Measurements from ENCODE around the gene ITM2C.

The ITM2C gene

DNA sequence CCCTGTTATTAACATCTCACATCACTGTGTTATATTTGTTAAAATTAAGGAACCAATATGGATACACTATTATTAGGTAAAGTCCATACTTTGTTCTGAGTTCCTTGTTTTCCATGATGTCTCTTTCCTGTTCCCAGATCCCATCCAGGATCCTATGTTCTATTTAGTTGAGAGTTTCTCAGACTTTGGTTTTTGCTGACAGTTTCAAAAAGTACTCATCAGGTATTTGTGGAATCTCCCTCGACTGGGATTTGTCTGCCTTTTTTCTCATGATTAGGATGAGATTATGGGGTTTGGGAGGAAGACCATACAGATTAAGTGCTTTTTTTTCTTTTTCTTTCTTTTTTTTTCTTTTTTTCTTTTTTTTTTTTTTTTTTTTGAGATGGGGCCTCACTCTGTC lies 39.4 kb upstream of the ITM2C start (continued):
- TF ChIP-seq ZNF121 (tag by site-specific recombination; IDR thresholded peaks at IDR 0.05) (no peak), YY2 (tag by site-specific recombination; IDR thresholded peaks at IDR 0.05) (no peak), ZNF350 (tag by site-specific recombination; IDR thresholded peaks at IDR 0.05) (no peak), KLF9 (tag by site-specific recombination; IDR thresholded peaks at IDR 0.05; ENCODE audit: low read depth) (no peak), ZNF623 (tag by site-specific recombination; IDR thresholded peaks at IDR 0.05) (no peak)

- ChIA-PET POLR2A (no interaction called here), CTCF (no interaction called here)
- no peak overlapping the region for H3K27ac ChIP-seq (ENCODE audit: extremely low read depth, low read depth, low read length)
- TF ChIP-seq ZNF623 (tag by site-specific recombination; IDR thresholded peaks at IDR 0.05) (no peak), SALL2 (tag by site-specific recombination; IDR thresholded peaks at IDR 0.05; ENCODE audit: borderline replicate concordance) (no peak), KLF16 (tag by site-specific recombination; IDR thresholded peaks at IDR 0.05) (no peak), ZNF223 (tag by site-specific recombination; IDR thresholded peaks at IDR 0.05) (no peak), GFI1B (tag by site-specific recombination; IDR thresholded peaks at IDR 0.05) (no peak), ZNF138 (tag by site-specific recombination; IDR thresholded peaks at IDR 0.05; ENCODE audit: borderline replicate concordance) (no peak), ZNF350 (tag by site-specific recombination; IDR thresholded peaks at IDR 0.05) (no peak), ZSCAN5A (tag by site-specific recombination; IDR thresholded peaks at IDR 0.05) (no peak), GLI4 (tag by site-specific recombination; IDR thresholded peaks at IDR 0.05) (no peak), FEZF1 (tag by site-specific recombination; IDR thresholded peaks at IDR 0.05) (no peak)
- no peak overlapping the region for H3K4me3 ChIP-seq (ENCODE audit: low read depth, low read length)
- H3K4me1 ChIP-seq (ENCODE audit: control insufficient read depth, insufficient read depth, low read length) = no peaks in the 10 kb centered on the region
- H3K9me3 ChIP-seq (ENCODE audit: control insufficient read depth, insufficient read depth, low read depth, low read length) = no peaks in the 10 kb centered on the region
- H3K36me3 ChIP-seq (ENCODE audit: control insufficient read depth in 2 of 2, insufficient read depth in 1 of 2, low read length in 2 of 2) = no peaks in the 10 kb centered on the region
Observed at GRCh38 chr2:230827774-230828271, 36.9 kb upstream of the ITM2C start.

GRCh38 chr2:230828272-230828961 lies 36.3 kb upstream of the ITM2C start:
- H3K4me3 ChIP-seq (ENCODE audit: low read depth, low read length) = no peak overlapping the region
- H3K4me1 ChIP-seq (ENCODE audit: control insufficient read depth, insufficient read depth, low read length) = no peaks in the 10 kb centered on the region
- no peak overlapping the region for H3K27ac ChIP-seq (ENCODE audit: extremely low read depth, low read depth, low read length)
- POLR2A ChIA-PET = no interaction called here
- no peaks in the 10 kb centered on the region for H3K36me3 ChIP-seq (ENCODE audit: control insufficient read depth in 2 of 2, insufficient read depth in 1 of 2, low read length in 2 of 2)
- no peak for TF ChIP-seq ZNF274 (IDR thresholded peaks at IDR 0.05; ENCODE audit: low read length)
- no peak for TF ChIP-seq ZNF274 (tag by site-specific recombination; IDR thresholded peaks at IDR 0.05; ENCODE audit: borderline replicate concordance)
- no peak for TF ChIP-seq GFI1B (tag by site-specific recombination; IDR thresholded peaks at IDR 0.05)
- TF ChIP-seq SP7 (tag by site-specific recombination; IDR thresholded peaks at IDR 0.05) = no peak
- H3K9me3 ChIP-seq (ENCODE audit: control insufficient read depth, insufficient read depth, low read depth, low read length) = no peaks in the 10 kb centered on the region
- CTCF ChIA-PET = interaction anchor here (0.7 kb wide), 1 partner anchor 401 kb away, joined by 3 read pairs; no protein-coding TSS in a partner anchor

DNA sequence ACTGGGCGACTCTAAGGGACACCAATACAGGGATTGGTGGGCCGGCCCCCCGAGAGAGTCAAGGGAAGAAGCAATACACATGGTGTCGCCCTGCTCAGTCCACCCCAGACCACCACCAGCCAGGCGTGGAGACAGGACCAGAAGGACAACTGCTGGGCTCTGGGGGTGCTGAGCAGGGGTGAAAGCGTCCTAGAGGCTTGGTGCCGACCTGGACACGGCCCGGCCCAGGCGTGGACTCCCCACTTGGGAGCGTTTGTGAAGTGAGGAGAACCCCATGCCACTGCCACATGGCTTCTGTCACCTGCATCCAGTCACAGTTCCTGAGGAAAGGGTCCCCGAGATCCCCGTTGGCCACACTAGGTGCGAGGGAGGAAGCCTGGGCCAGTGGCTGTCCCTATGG lies 35.4 kb upstream of the ITM2C start:
- TF ChIP-seq ZNF24 (tag by site-specific recombination; IDR thresholded peaks at IDR 0.05) (no peak), ZNF707 (tag by site-specific recombination; IDR thresholded peaks at IDR 0.05) (no peak), ZNF596 (tag by site-specific recombination; IDR thresholded peaks at IDR 0.05) (no peak), ZXDB (tag by site-specific recombination; IDR thresholded peaks at IDR 0.05) (no peak), ZNF10 (tag by site-specific recombination; IDR thresholded peaks at IDR 0.05) (no peak), ZNF184 (tag by site-specific recombination; IDR thresholded peaks at IDR 0.05) (no peak), GLI2 (tag by site-specific recombination; IDR thresholded peaks at IDR 0.05; ENCODE audit: borderline replicate concordance, low read depth) (no peak), ZNF404 (tag by site-specific recombination; IDR thresholded peaks at IDR 0.05) (no peak), PBX3 (CRISPR knock-in tag; IDR thresholded peaks at IDR 0.05) (no peak), HOXC10 (CRISPR knock-in tag; IDR thresholded peaks at IDR 0.05) (no peak), ZNF274 (IDR thresholded peaks at IDR 0.05; ENCODE audit: low read length) (no peak), ZNF274 (tag by site-specific recombination; IDR thresholded peaks at IDR 0.05; ENCODE audit: borderline replicate concordance) (no peak), ZNF792 (tag by site-specific recombination; IDR thresholded peaks at IDR 0.05) (no peak), ZNF248 (tag by site-specific recombination; IDR thresholded peaks at IDR 0.05) (no peak), SCRT1 (tag by site-specific recombination; IDR thresholded peaks at IDR 0.05; ENCODE audit: borderline replicate concordance) (no peak)
- H3K9me3 ChIP-seq (ENCODE audit: control insufficient read depth, insufficient read depth, low read depth, low read length) = no peaks in the 10 kb centered on the region
- ChIA-PET POLR2A (no interaction called here), CTCF (interaction anchor here (0.7 kb wide), 1 partner anchor 400 kb away, joined by 3 read pairs; no protein-coding TSS in a partner anchor)
- no peak overlapping the region for H3K27ac ChIP-seq (ENCODE audit: extremely low read depth, low read depth, low read length)
- no peaks in the 10 kb centered on the region for H3K4me1 ChIP-seq (ENCODE audit: control insufficient read depth, insufficient read depth, low read length)
- no peaks in the 10 kb centered on the region for H3K36me3 ChIP-seq (ENCODE audit: control insufficient read depth in 2 of 2, insufficient read depth in 1 of 2, low read length in 2 of 2)
- no peak overlapping the region for H3K4me3 ChIP-seq (ENCODE audit: low read depth, low read length)

Measured in HEK293 (cell line).